Ishikawa (cell line): ENCODE data around the gene PGC.

Experiments
- CREB1 ChIP-seq: IDR thresholded peaks from 2 replicates; pipeline ENCODE4 v1.6.1; 2012; ENCODE audit warnings: low read depth
- EGR1 ChIP-seq: IDR thresholded peaks from 2 replicates; pipeline ENCODE4 v1.6.1; 2012
- EP300 ChIP-seq: IDR thresholded peaks from 2 replicates; pipeline ENCODE4 v1.6.1; 2012; ENCODE audit warnings: borderline replicate concordance
- FOXM1 ChIP-seq: IDR thresholded peaks from 2 replicates; pipeline ENCODE4 v1.6.1; 2012; ENCODE audit warnings: low read depth, borderline replicate concordance
- RAD21 ChIP-seq: IDR thresholded peaks from 2 replicates; pipeline ENCODE4 v1.6.1; 2012; ENCODE audit warnings: low read depth
- USF1 ChIP-seq: IDR thresholded peaks from 2 replicates; pipeline ENCODE4 v1.6.1; 2012
- TF ChIP-seq, protein P1 (sequence below): IDR thresholded peaks from 2 replicates; pipeline ENCODE4 v1.6.1; 2012

- TF ChIP-seq EP300 = no peak
- TF ChIP-seq USF1 = no peak
- no peak for TF ChIP-seq EGR1
- no peak for TF ChIP-seq RAD21
- no peak for TF ChIP-seq FOXM1
- TF ChIP-seq, protein P1, sequence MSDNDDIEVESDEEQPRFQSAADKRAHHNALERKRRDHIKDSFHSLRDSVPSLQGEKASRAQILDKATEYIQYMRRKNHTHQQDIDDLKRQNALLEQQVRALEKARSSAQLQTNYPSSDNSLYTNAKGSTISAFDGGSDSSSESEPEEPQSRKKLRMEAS = no peak
- no peak for TF ChIP-seq CREB1
Measured at GRCh38 chr6:41720262-41720620, 27.0 kb downstream of the PGC start.
